ES-I3 (cell line): ENCODE data around the gene HIC1.

Experiments
- H3K36me3 ChIP-seq: 2 replicates; pipeline ENCODE4 v1.6.1; 2013; ENCODE audit warnings: mild to moderate bottlenecking, low read length, control low read depth, moderate library complexity; ENCODE audit not compliant: insufficient read depth
- H3K4me1 ChIP-seq: 2 replicates; pipeline ENCODE4 v1.6.1; 2013; ENCODE audit warnings: mild to moderate bottlenecking, control low read depth, low read length; ENCODE audit not compliant: insufficient read depth
- H3K9ac ChIP-seq: 2 replicates; pipeline ENCODE4 v1.6.1; 2013; ENCODE audit warnings: low read depth, mild to moderate bottlenecking, low read length, moderate library complexity
- H3K9me3 ChIP-seq: 2 replicates; pipeline ENCODE4 v1.6.1; 2013; ENCODE audit warnings: mild to moderate bottlenecking, low read length, moderate library complexity; ENCODE audit not compliant: control insufficient read depth, insufficient read depth

Gene HIC1

DNA sequence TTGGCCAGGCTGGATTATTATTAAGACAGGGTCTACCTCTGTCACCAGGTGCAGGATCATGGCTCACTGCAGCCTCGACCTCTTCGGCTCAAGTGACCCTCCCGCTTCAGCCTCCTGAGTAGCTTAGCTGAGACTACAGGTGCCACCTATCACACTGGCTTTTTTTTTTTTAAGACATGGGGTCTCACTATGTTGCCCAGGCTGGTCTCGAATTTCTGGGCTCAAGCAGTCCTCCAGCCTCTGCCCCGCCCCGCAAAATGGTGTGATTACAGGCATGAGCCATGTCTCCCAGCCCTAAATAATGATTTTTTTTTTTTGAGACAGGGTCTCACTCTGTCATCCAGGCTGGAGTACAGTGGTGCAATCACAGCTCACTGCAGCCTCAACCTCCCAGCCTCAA is 7.3 kb upstream of the HIC1 start:
- Histone ChIP-seq H3K9ac (no peak overlapping the region), H3K4me1 (0 out of 2 replicates have a peak, but pooled peaks cover 3% of the 10 kb centered on the region), H3K36me3 (peaks cover 6% of the 10 kb centered on the region; the same call in 1 of the 2 replicates)

DNA sequence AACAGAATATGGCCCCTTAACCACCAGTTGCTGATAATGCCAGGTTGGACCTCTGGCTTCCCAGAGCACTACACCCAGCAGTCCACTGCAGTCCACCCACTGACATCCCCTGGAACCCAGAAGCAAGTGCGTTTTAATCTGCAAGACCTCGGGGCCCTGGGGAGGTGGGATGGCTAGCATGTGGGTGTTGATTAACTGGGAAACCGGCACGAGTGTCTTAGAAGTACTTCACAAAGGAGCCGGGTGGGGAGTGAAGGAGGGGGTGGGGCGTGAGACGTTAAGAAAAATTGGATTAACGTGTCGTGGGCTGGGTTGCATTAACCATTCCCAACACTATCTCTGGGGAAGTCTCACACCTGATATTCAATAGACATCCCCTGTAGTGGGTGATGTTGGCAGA is 6.1 kb upstream of the HIC1 start:
- no peaks in the 10 kb centered on the region for H3K9me3 ChIP-seq
- H3K4me1 ChIP-seq, result no peaks in the 10 kb centered on the region
- no peak overlapping the region for H3K9ac ChIP-seq
- no peaks in the 10 kb centered on the region for H3K36me3 ChIP-seq

More for the DNA sequence above, 7.3 kb upstream of the HIC1 start:
- H3K9me3 ChIP-seq, result no peaks in the 10 kb centered on the region

DNA sequence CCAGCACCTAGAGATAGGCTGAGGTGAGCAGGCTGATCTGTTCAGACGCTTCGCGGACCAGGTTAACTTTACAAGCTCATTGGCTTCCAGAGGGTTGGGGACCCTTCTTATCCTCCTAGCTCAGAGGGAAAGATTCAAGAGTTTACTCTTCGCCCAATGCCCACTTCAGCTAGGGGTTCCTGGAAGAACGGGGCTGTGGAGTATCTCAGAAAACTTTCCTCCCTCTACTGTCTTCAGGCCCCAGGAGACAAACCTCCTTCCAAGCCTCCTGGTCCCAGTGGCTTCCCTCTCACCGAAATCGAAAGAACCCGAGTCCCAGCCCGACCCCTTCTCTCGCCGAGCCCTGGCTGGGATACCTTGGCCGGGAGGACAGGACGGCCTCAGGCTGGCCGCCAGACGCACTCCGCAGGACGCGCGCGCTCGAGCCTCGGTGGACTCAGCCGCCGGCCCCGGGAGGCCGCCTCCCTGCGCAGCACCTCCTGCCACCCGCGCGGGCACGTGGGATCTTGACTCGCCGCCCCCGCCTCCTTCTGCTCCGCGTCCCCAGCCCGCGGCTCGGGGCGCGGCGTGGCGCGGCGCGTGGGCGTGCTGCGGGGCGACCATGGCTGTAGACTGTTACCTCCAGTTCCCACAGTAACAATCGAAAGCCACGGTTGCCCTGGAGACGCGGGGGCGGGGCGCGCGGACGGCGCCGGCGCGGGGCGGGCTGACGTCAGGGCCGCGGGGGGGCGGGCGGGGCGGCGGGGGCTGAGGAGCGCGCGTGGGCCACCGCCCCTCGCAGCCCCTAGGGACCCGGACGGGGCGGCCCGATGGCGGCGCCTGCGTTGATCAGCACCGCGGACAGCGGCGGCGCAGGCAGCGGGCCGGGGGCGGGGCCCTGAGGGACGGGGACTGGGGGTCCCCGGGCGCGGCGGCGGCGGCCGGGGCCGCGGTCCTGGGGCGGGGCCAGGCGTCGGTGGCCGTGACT is 5.3 kb upstream of the HIC1 start:
- Histone ChIP-seq H3K9me3 (no peaks in the 10 kb centered on the region), H3K36me3 (no peaks in the 10 kb centered on the region), H3K9ac (peak overlapping the region; percentile 50; the same call in 1 of the 2 replicates), H3K4me1 (no peaks in the 10 kb centered on the region)

GRCh38 chr17:2050300-2051060 is 4.4 kb upstream of the HIC1 start:
- no peaks in the 10 kb centered on the region for H3K9me3 ChIP-seq
- H3K36me3 ChIP-seq, result no peaks in the 10 kb centered on the region
- no peaks in the 10 kb centered on the region for H3K4me1 ChIP-seq
- H3K9ac ChIP-seq, result peak overlapping the region; percentile 36; the same call in 1 of the 2 replicates

- Histone ChIP-seq H3K36me3 (no peaks in the 10 kb centered on the region), H3K4me1 (no peaks in the 10 kb centered on the region), H3K9ac (no peak overlapping the region; the same call in 1 of the 2 replicates)
Measured at GRCh38 chr17:2051061-2051932, 3.6 kb upstream of the HIC1 start.

DNA sequence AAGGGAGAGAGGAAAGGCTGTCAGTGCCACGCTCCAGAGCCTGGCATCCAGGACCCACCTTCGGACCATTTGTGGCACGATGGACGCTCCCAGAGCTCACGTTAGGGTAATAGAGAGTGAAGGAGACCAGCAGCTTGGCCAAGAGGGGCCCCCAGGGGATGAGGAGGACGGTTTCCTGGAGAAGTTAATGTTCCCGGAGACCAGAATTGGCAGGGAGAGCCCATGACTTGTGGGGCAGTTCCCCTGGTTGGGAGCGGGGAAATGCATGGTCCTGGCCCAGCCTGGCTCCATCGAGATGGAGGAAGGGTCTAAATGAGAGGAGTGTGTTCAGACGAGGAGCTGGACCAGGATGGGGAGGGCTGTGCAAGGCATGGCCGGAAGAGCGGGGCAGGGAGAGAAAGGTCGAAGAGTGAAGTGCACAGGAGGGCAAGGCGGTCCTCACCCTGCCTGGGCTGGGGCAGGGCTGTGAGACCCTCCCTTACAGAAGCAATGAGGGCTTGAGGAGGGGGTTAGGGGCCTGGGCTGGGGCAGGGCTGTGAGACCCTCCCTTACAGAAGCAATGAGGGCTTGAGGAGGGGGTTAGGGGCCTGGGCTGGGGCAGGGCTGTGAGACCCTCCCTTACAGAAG is 2.9 kb upstream of the HIC1 start:
- Histone ChIP-seq H3K9ac (no peak overlapping the region; the same call in 1 of the 2 replicates), H3K4me1 (no peaks in the 10 kb centered on the region), H3K36me3 (no peaks in the 10 kb centered on the region), H3K9me3 (no peaks in the 10 kb centered on the region)

More at GRCh38 chr17:2051061-2051932, 3.6 kb upstream of the HIC1 start:
- H3K9me3 ChIP-seq, result no peaks in the 10 kb centered on the region

- Histone ChIP-seq H3K9ac (peak overlapping the region; percentile 66; the same call in 1 of the 2 replicates), H3K9me3 (no peaks in the 10 kb centered on the region), H3K36me3 (no peaks in the 10 kb centered on the region), H3K4me1 (no peaks in the 10 kb centered on the region)
Measured at GRCh38 chr17:2053380-2054261, 1.3 kb upstream of the HIC1 start.

DNA sequence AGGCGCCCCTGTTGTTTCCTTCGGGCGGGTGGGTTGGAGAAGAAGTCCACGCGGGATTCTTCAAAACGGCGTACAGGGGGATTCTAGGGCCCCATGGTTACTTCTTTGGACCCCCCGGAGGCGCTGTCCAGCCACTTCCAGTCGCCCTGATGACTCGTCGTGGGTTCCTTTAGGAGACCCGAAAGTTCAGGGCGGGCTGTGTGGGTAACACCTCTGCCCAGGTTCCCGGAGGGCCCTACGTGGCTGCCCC is 716 bp upstream of the HIC1 start:
- Histone ChIP-seq H3K36me3 (no peaks in the 10 kb centered on the region), H3K9ac (peak overlapping the region; percentile 66; the same call in 1 of the 2 replicates), H3K9me3 (no peaks in the 10 kb centered on the region), H3K4me1 (no peaks in the 10 kb centered on the region)

GRCh38 chr17:2055292-2056205 is 646 bp downstream of the HIC1 start:
- Histone ChIP-seq H3K9me3 (no peaks in the 10 kb centered on the region), H3K36me3 (no peaks in the 10 kb centered on the region), H3K9ac (peak overlapping the region; percentile 54), H3K4me1 (no peaks in the 10 kb centered on the region)

DNA sequence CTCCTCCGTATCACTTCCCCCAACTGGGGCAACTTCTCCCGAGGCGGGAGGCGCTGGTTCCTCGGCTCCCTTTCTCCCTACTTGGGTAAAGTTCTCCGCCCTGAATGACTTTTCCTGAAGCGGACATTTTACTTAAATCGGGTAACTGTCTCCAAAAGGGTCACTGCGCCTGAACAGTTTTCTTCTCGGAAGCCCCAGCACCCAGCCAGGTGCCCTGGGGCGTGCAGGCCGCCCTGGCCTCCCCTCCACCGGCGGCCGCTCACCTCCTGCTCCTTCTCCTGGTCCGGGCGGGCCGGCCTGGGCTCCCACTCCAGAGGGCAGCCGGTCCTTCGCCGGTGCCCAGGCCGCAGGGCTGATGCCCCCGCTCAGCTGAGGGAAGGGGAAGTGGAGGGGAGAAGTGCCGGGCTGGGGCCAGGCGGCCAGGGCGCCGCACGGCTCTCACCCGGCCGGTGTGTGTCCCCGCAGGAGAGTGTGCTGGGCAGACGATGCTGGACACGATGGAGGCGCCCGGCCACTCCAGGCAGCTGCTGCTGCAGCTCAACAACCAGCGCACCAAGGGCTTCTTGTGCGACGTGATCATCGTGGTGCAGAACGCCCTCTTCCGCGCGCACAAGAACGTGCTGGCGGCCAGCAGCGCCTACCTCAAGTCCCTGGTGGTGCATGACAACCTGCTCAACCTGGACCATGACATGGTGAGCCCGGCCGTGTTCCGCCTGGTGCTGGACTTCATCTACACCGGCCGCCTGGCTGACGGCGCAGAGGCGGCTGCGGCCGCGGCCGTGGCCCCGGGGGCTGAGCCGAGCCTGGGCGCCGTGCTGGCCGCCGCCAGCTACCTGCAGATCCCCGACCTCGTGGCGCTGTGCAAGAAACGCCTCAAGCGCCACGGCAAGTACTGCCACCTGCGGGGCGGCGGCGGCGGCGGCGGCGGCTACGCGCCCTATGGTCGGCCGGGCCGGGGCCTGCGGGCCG is 1.6 kb downstream of the HIC1 start:
- no peaks in the 10 kb centered on the region for H3K36me3 ChIP-seq
- peak overlapping the region; percentile 42 for H3K9ac ChIP-seq
- no peaks in the 10 kb centered on the region for H3K4me1 ChIP-seq
- no peaks in the 10 kb centered on the region for H3K9me3 ChIP-seq

- Histone ChIP-seq H3K9ac (no peak overlapping the region; the same call in 1 of the 2 replicates), H3K4me1 (peaks cover 1% of the 10 kb centered on the region; the same call in 1 of the 2 replicates), H3K9me3 (no peaks in the 10 kb centered on the region), H3K36me3 (no peaks in the 10 kb centered on the region)
Measured at GRCh38 chr17:2057175-2057759, 2.4 kb downstream of the HIC1 start.
